A549 treated with AZD9567 at 1 μM for 4 hours (cell line): Measurements from ENCODE around the gene LRRC75B. TPM values are rescaled to one million over a fixed set of nuclear protein-coding genes. Genes with fewer than 3 reads are reported as not detected.

Source experiments
- total RNA-seq: library from RNA; stranded (reverse); fragments of 200-300 nt; extraction: Qiagen RNA extraction; gene quantifications from 5 replicates; pipeline ENCODE4 v1.2.3, GENCODE V29; 2022; ENCODE audit not compliant: insufficient read depth

Gene LRRC75B
- 5.2 to 9.0 TPM (median 8.6 TPM) in 5 replicates for total RNA-seq

GRCh38 chr22:24592851-24593558 lies at the start of gene LRRC75B:
Gene LRRC75B (minus strand): TSS chr22:24593073. CDS start chr22:24593039, 34 bp downstream.

GRCh38 chr22:24602847-24603769 lies 10.2 kb upstream of the LRRC75B start, which contains the start of gene GGT1:
Gene GGT1 (plus strand): TSS chr22:24603193. CDS start chr22:24611082, 7,889 bp downstream.

GRCh38 chr22:24555165-24556039 lies 37.5 kb downstream of the LRRC75B start, which contains the start of gene SNRPD3:
Gene SNRPD3 (plus strand): TSS chr22:24555999. CDS start chr22:24557675, 1,676 bp downstream.

GRCh38 chr22:24554313-24555164 lies 38.3 kb downstream of the LRRC75B start, which contains the start of gene GUCD1:
Gene GUCD1 (minus strand): TSS chr22:24555138. CDS start chr22:24554991, 147 bp downstream.

Other genes starting within 250 kb of the LRRC75B start
- gene ADORA2A, start 165.5 kb downstream of the LRRC75B start, total RNA-seq: 0.84 to 0.99 TPM (median 0.93 TPM) in 4 of 5 replicates, not detected in the other
- gene UPB1, start 97.7 kb downstream of the LRRC75B start, total RNA-seq: not detected in 5 replicates
- gene GUCD1, start 37.9 kb downstream of the LRRC75B start, total RNA-seq: 44.2 to 50.4 TPM (median 46.5 TPM) in 5 replicates
- gene SNRPD3, start 37.1 kb downstream of the LRRC75B start, total RNA-seq: 137 to 310 TPM (median 150 TPM) in 5 replicates
- gene GGT1, start 10.1 kb upstream of the LRRC75B start, total RNA-seq: 82.6 to 107 TPM (median 98.2 TPM) in 5 replicates
- gene PIWIL3, start 181.6 kb upstream of the LRRC75B start, total RNA-seq: not detected in 5 replicates
- gene SGSM1, start 213.1 kb upstream of the LRRC75B start, total RNA-seq: 0.34 to 0.46 TPM (median 0.39 TPM) in 4 of 5 replicates, not detected in the other